RWPE2 (cell line): ENCODE measurements around the gene CLMP.
A peak's percentile ranks its signal among the peaks of the same experiment; 100 is the strongest.

ENCODE experiments used
- ATAC-seq: fragments of 200-7000 bp; cut with Tn5 transposase; 3 replicates; pipeline ENCODE4 v1.9.1; 2021; ENCODE audit warnings: low read depth
- DNase-seq: peaks from one replicate; pipeline ENCODE4 v3.0.0-alpha.2; 2020; ENCODE audit warnings: low spot score
- H3K27ac ChIP-seq: fragments of 450-650 bp; 2 replicates; pipeline ENCODE4 v1.5.1; 2017; ENCODE audit warnings: mild to moderate bottlenecking; ENCODE audit not compliant: poor library complexity, severe bottlenecking
- H3K27me3 ChIP-seq: fragments of 250-450 bp; sonication (Bioruptor Pico); 2 replicates; pipeline ENCODE4 v1.5.1; 2021; ENCODE audit warnings: mild to moderate bottlenecking, moderate library complexity; ENCODE audit not compliant: insufficient read depth, poor library complexity, severe bottlenecking
- H3K36me3 ChIP-seq: fragments of 250-450 bp; sonication (Bioruptor Pico); 2 replicates; pipeline ENCODE4 v1.5.1; 2020; ENCODE audit warnings: low read depth, mild to moderate bottlenecking, moderate library complexity
- H3K4me1 ChIP-seq: fragments of 250-450 bp; sonication (Bioruptor Pico); 2 replicates; pipeline ENCODE4 v1.5.1; 2021; ENCODE audit warnings: mild to moderate bottlenecking, moderate library complexity; ENCODE audit not compliant: insufficient read depth, poor library complexity, severe bottlenecking
- H3K4me3 ChIP-seq: fragments of 250-450 bp; sonication (Bioruptor Pico); 2 replicates; pipeline ENCODE4 v1.5.1; 2021; ENCODE audit warnings: mild to moderate bottlenecking, moderate library complexity; ENCODE audit not compliant: severe bottlenecking
- H3K9me3 ChIP-seq: fragments of 250-450 bp; sonication (Bioruptor Pico); 2 replicates; pipeline ENCODE4 v1.5.1; 2021; ENCODE audit warnings: mild to moderate bottlenecking, moderate library complexity; ENCODE audit not compliant: severe bottlenecking
- TF ChIP-seq, protein P1 (sequence below): fragments of 450-650 bp; IDR thresholded peaks from one replicate; pipeline ENCODE4 v1.5.1; 2017; ENCODE audit warnings: mild to moderate bottlenecking, moderate library complexity; ENCODE audit not compliant: poor library complexity, severe bottlenecking

Gene CLMP

DNA sequence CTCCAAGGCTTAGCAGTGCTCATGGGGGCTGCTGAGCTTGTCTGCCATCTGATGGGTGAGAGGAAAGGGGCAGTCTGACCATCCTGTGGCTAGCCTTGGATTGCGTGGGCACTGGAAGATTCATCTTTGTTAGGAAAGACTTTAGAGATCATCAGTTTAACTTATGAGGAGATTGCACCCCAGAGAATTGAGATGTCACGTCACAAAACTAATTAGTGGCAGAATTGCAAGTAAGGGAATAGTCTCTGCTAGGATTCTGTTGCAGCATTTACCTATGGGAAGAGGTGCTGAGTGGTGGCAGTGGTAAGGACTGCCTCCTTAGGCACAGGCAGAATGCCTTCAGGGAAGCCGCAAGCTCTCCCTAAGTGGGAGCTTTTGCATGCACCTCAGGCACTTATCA lies 90.4 kb downstream of the CLMP start:
- Histone ChIP-seq H3K4me1 (no peaks in the 10 kb centered on the region), H3K27ac (no peak overlapping the region), H3K27me3 (no peaks in the 10 kb centered on the region), H3K9me3 (no peaks in the 10 kb centered on the region), H3K36me3 (no peaks in the 10 kb centered on the region), H3K4me3 (no peak overlapping the region)
- TF ChIP-seq, protein P1, sequence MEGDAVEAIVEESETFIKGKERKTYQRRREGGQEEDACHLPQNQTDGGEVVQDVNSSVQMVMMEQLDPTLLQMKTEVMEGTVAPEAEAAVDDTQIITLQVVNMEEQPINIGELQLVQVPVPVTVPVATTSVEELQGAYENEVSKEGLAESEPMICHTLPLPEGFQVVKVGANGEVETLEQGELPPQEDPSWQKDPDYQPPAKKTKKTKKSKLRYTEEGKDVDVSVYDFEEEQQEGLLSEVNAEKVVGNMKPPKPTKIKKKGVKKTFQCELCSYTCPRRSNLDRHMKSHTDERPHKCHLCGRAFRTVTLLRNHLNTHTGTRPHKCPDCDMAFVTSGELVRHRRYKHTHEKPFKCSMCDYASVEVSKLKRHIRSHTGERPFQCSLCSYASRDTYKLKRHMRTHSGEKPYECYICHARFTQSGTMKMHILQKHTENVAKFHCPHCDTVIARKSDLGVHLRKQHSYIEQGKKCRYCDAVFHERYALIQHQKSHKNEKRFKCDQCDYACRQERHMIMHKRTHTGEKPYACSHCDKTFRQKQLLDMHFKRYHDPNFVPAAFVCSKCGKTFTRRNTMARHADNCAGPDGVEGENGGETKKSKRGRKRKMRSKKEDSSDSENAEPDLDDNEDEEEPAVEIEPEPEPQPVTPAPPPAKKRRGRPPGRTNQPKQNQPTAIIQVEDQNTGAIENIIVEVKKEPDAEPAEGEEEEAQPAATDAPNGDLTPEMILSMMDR, result no peak
- DNase-seq (no peak), ATAC-seq (no peak)

- Histone ChIP-seq H3K4me3 (no peak overlapping the region), H3K4me1 (no peaks in the 10 kb centered on the region), H3K27me3 (no peaks in the 10 kb centered on the region), H3K27ac (no peak overlapping the region), H3K9me3 (no peaks in the 10 kb centered on the region), H3K36me3 (no peaks in the 10 kb centered on the region)
- no peak for DNase-seq
- ATAC-seq, result peak; percentile 57; the same call in 2 of the 3 replicates
- TF ChIP-seq, protein P1, result peak; percentile 74
These were observed 91.6 kb downstream of the CLMP start for GRCh38 chr11:123103326-123103980.

DNA sequence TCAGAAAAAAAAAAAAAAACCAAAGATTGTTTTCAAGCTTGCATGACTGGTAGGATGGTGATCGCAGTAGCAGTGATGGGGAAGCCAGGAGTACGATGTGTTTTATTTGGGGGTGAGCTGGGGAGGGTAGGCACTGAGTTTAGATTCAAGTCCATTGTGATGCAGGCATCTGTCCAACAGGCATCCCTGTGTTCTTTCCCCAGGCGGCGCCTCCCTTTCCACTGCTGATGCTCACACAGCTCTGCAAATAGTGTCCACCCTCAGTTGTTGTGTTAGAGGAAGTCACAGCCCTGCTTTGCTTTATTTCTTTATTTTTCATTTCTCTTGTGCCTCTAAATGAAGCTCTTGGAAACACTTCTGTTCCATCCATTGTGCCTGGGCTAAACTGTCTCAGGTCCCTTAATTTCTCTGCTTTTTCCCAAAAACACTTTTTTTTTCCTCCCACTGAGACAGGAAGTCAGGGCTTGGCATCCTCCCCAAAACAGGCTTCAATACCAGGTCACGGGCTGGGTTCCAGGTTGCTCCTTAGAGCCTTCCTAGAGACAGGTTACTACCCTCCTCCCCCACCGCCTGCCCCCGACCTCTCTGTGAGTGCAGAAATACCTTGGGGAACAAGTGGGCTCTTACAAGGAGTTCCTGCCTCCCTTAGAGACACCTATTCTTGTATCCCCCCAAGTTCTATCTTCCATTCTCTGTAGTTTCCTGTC lies 94.5 kb downstream of the CLMP start:
- no peak for DNase-seq
- no peak for ATAC-seq
- Histone ChIP-seq H3K4me1 (no peaks in the 10 kb centered on the region), H3K4me3 (no peak overlapping the region), H3K9me3 (no peaks in the 10 kb centered on the region), H3K27ac (no peak overlapping the region), H3K36me3 (peaks cover 7% of the 10 kb centered on the region; the same call in 1 of the 2 replicates), H3K27me3 (no peaks in the 10 kb centered on the region)
- TF ChIP-seq, protein P1, result no peak

DNA sequence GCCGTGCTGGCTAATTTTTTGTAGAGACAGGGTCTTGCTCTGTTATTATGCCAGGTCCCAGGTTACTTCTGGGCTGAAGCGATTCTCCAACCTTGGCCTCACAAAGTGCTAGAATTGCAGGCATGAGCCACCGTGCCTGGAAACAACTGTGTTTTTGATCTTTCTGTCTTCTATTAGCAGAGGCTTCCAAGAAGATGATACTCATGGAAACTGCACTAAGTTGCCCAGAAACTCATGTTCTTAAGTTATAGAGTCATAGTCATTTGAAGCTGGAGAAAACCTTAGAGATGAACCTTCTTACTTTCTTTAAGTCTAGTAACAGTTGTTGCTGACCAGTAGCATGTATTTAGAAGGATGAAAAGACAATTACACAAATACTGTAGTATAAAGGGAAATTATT lies 96.1 kb downstream of the CLMP start:
- DNase-seq (no peak), ATAC-seq (no peak)
- no peak overlapping the region for H3K4me3 ChIP-seq

More for the DNA sequence above, 96.1 kb downstream of the CLMP start:
- Histone ChIP-seq H3K27ac (no peak overlapping the region), H3K27me3 (no peaks in the 10 kb centered on the region), H3K9me3 (no peaks in the 10 kb centered on the region), H3K4me1 (no peaks in the 10 kb centered on the region), H3K36me3 (peaks cover 14% of the 10 kb centered on the region; the same call in 1 of the 2 replicates)
- TF ChIP-seq, protein P1, result no peak
